NB4 (cell line): ENCODE results near the gene COG5.

Experiments
- DNase-seq: peaks from one replicate; pipeline ENCODE4 v3.0.0; 2010; ENCODE audit warnings: low read depth
- H3K4me3 ChIP-seq: one replicate; pipeline ENCODE4 v1.5.1; 2011; ENCODE audit warnings: mild to moderate bottlenecking, low read depth, low read length, moderate library complexity
- MYC ChIP-seq: IDR thresholded peaks from 2 replicates; pipeline ENCODE4 v1.6.1; 2011; ENCODE audit warnings: low read depth, low read length
- POLR2A ChIP-seq: IDR thresholded peaks from 2 replicates; pipeline ENCODE4 v1.6.1; 2011; ENCODE audit warnings: mild to moderate bottlenecking; ENCODE audit not compliant: insufficient read length; ENCODE audit errors: extremely low read depth
- TF ChIP-seq, protein P1 (sequence below): IDR thresholded peaks from 2 replicates; pipeline ENCODE4 v1.6.1; 2011; ENCODE audit warnings: low read depth, low read length
- TF ChIP-seq, protein P2 (sequence below): IDR thresholded peaks from one replicate; pipeline ENCODE4 v1.5.1; 2012; ENCODE audit warnings: low read depth, low read length

The COG5 gene

DNA sequence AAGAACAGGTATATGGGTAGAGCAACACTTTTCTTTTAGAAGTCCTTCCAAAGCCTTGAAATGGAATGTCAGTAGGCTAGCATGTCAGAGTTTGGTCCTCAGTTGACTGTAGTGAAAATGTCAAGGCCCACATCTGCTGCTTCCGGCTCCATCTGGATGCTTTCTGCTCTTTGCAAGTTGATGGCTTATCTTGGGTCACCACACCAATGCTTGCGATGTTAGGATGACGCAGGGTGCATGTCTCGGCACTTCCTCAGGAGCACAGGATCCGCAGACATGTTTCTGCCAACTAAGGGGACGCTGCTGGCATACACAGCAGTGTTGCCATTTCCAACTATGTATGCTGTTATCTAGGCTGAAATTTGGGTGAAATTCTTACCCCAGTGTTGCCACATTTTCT lies 408.9 kb downstream of the COG5 start:
- DNase-seq, result no peak
- TF ChIP-seq MYC (no peak), POLR2A (no peak)
- TF ChIP-seq, protein P1, sequence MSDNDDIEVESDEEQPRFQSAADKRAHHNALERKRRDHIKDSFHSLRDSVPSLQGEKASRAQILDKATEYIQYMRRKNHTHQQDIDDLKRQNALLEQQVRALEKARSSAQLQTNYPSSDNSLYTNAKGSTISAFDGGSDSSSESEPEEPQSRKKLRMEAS, result no peak
- TF ChIP-seq, protein P2, sequence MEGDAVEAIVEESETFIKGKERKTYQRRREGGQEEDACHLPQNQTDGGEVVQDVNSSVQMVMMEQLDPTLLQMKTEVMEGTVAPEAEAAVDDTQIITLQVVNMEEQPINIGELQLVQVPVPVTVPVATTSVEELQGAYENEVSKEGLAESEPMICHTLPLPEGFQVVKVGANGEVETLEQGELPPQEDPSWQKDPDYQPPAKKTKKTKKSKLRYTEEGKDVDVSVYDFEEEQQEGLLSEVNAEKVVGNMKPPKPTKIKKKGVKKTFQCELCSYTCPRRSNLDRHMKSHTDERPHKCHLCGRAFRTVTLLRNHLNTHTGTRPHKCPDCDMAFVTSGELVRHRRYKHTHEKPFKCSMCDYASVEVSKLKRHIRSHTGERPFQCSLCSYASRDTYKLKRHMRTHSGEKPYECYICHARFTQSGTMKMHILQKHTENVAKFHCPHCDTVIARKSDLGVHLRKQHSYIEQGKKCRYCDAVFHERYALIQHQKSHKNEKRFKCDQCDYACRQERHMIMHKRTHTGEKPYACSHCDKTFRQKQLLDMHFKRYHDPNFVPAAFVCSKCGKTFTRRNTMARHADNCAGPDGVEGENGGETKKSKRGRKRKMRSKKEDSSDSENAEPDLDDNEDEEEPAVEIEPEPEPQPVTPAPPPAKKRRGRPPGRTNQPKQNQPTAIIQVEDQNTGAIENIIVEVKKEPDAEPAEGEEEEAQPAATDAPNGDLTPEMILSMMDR, result no peak
- H3K4me3 ChIP-seq, result no peak overlapping the region

DNA sequence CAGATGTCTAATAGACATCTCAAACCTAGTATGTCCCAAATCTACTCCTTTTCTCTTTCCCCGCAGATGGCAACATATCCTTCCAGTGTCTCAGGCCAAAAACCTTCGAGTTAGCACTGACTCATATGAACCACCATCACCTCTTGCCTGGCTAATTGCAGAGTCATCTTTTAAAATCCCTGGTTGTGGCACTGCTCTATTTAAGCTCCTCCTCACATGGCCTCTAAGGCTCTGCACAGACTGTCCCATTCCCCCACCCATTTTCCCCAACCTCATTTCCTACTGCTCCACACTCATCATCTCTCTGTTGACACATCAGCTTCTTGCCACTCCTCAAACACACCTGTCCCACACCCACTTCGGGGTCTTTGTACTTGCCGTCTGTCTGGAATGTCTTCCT lies 411.7 kb downstream of the COG5 start:
- H3K4me3 ChIP-seq, result no peak overlapping the region
- peak; percentile 39 for DNase-seq

More for the DNA sequence above, 411.7 kb downstream of the COG5 start:
- TF ChIP-seq POLR2A (no peak), MYC (no peak)
- TF ChIP-seq, protein P2, result no peak
- TF ChIP-seq, protein P1, result no peak
